ENCODE measurements around the gene MINDY4.
A peak's percentile ranks its signal among the peaks of the same experiment; 100 is the strongest.

The MINDY4 gene

GRCh38 chr7:30772984-30773383 lies 1.8 kb downstream of the MINDY4 start:
- no peak for DNase-seq (ENCODE audit: low read depth in 3 of 3)

GRCh38 chr7:30775992-30776391 lies 4.8 kb downstream of the MINDY4 start:
- DNase-seq (ENCODE audit: low read depth in 3 of 3) = no peak

GRCh38 chr7:30776971-30777370 lies 5.8 kb downstream of the MINDY4 start:
- no peak for DNase-seq (ENCODE audit: low read depth in 3 of 3)

- DNase-seq (ENCODE audit: low read depth in 3 of 3) = no peak
These were observed 7.2 kb downstream of the MINDY4 start for GRCh38 chr7:30778255-30779025.

- DNase-seq (ENCODE audit: low read depth in 3 of 3) = no peak
These were observed 8.4 kb downstream of the MINDY4 start for GRCh38 chr7:30779574-30779973.

- DNase-seq (ENCODE audit: low read depth in 3 of 3) = no peak
These were observed 9.7 kb downstream of the MINDY4 start for GRCh38 chr7:30780941-30781340.

- no peak for DNase-seq (ENCODE audit: low read depth in 3 of 3)
These were observed 11.5 kb downstream of the MINDY4 start for GRCh38 chr7:30782690-30783089.

- DNase-seq (ENCODE audit: low read depth in 3 of 3) = no peak
These were observed 14.6 kb downstream of the MINDY4 start for GRCh38 chr7:30785786-30786185.

- DNase-seq (ENCODE audit: low read depth in 3 of 3) = no peak
These were observed 16.3 kb downstream of the MINDY4 start for GRCh38 chr7:30787486-30787885.

- DNase-seq (ENCODE audit: low read depth in 3 of 3) = no peak
These were observed 17.6 kb downstream of the MINDY4 start for GRCh38 chr7:30788640-30789333.

- DNase-seq (ENCODE audit: low read depth in 3 of 3) = no peak
These were observed 18.1 kb downstream of the MINDY4 start for GRCh38 chr7:30789334-30789711.

- DNase-seq (ENCODE audit: low read depth in 3 of 3) = no peak
These were observed 19.1 kb downstream of the MINDY4 start for GRCh38 chr7:30790356-30790755.

- no peak for DNase-seq (ENCODE audit: low read depth in 3 of 3)
These were observed 19.9 kb downstream of the MINDY4 start for GRCh38 chr7:30791114-30791513.

GRCh38 chr7:30795161-30795948 lies 24.1 kb downstream of the MINDY4 start:
- DNase-seq (ENCODE audit: low read depth in 3 of 3) = no peak

GRCh38 chr7:30796105-30796869 lies 25.1 kb downstream of the MINDY4 start:
- DNase-seq (ENCODE audit: low read depth in 3 of 3) = no peak

GRCh38 chr7:30797176-30798040 lies 26.2 kb downstream of the MINDY4 start:
- DNase-seq (ENCODE audit: low read depth in 3 of 3) = no peak

GRCh38 chr7:30799206-30799975 lies 28.2 kb downstream of the MINDY4 start:
- no peak for DNase-seq (ENCODE audit: low read depth in 3 of 3)

- DNase-seq (ENCODE audit: low read depth in 3 of 3) = no peak
These were observed 28.9 kb downstream of the MINDY4 start for GRCh38 chr7:30799976-30800661.

GRCh38 chr7:30800785-30801252 lies 29.6 kb downstream of the MINDY4 start:
- DNase-seq (ENCODE audit: low read depth in 3 of 3) = peak in 2 of 3 experiments; percentile 2 to 8
